HEK293 (cell line): ENCODE measurements around the gene GSTT4.
A peak's percentile ranks its signal among the peaks of the same experiment; 100 is the strongest.
"Not testable (repeated sequence)": the region's sequence is repeated elsewhere in the genome, so short reads cannot be mapped to it uniquely, and the experiment has no call there.

Experiments
- CTCF ChIA-PET: fragments of 350-600 bp; formaldehyde crosslinking; extraction: SDS; loops from one replicate; lab custom pipeline; 2021; ENCODE audit warnings: antibody characterized with exemption; lab: Yijun Ruan, JAX
- POLR2A ChIA-PET: fragments of 300-600 bp; formaldehyde crosslinking; extraction: SDS; loops from one replicate; lab custom pipeline; 2020; ENCODE audit warnings: antibody characterized with exemption, inconsistent platforms; lab: Yijun Ruan, JAX
- H3K27ac ChIP-seq: fragments of 200-500 bp; sonication (Bioruptor generic); 2 replicates; pipeline ENCODE4 v1.5.1; 2014; ENCODE audit warnings: low read depth, low read length, control low read depth, inconsistent platforms; ENCODE audit errors: extremely low read depth
- H3K36me3 ChIP-seq, 2 experiments: fragments of 200-500 bp in 1 of 2; sonication (Bioruptor generic) in 1 of 2; 1 replicate in 1 of 2; 2 replicates in 1 of 2; pipeline ENCODE4 v1.5.1; 2014 to 2017; ENCODE audit warnings: inconsistent platforms in 2 of 2, low read length in 2 of 2; ENCODE audit not compliant: control insufficient read depth in 2 of 2, insufficient read depth in 1 of 2
- H3K4me1 ChIP-seq: fragments of 200-500 bp; sonication (Bioruptor generic); 2 replicates; pipeline ENCODE4 v1.5.1; 2014; ENCODE audit warnings: mild to moderate bottlenecking, low read length, inconsistent platforms; ENCODE audit not compliant: control insufficient read depth, insufficient read depth
- H3K4me3 ChIP-seq: 2 replicates; pipeline ENCODE4 v1.5.1; 2011; ENCODE audit warnings: low read depth, mild to moderate bottlenecking, control low read depth, low read length, moderate library complexity
- H3K9me3 ChIP-seq: fragments of 200-500 bp; sonication (Bioruptor generic); 2 replicates; pipeline ENCODE4 v1.5.1; 2014; ENCODE audit warnings: low read depth, low read length, inconsistent platforms; ENCODE audit not compliant: control insufficient read depth, insufficient read depth
- CTCF ChIP-seq: fragments of 450-650 bp; formaldehyde crosslinking; IDR thresholded peaks from 2 replicates; pipeline ENCODE4 v1.5.1; 2016; ENCODE audit warnings: missing biosample characterization, missing genetic modification characterization
- EGR2 ChIP-seq: fragments of 450-650 bp; formaldehyde crosslinking; IDR thresholded peaks from 2 replicates; pipeline ENCODE4 v1.5.1; 2016; ENCODE audit warnings: low read depth, missing biosample characterization, missing genetic modification characterization
- GLIS1 ChIP-seq: fragments of 450-650 bp; formaldehyde crosslinking; IDR thresholded peaks from 2 replicates; pipeline ENCODE4 v1.5.1; 2016; ENCODE audit warnings: missing biosample characterization, missing genetic modification characterization
- HOXC10 ChIP-seq: sonication (generic); formaldehyde crosslinking; IDR thresholded peaks from 2 replicates; pipeline ENCODE4 v1.8.1; 2023; ENCODE audit warnings: mild to moderate bottlenecking, missing genetic modification reagents
- OSR2 ChIP-seq: fragments of 450-650 bp; formaldehyde crosslinking; IDR thresholded peaks from 2 replicates; pipeline ENCODE4 v1.5.1; 2016; ENCODE audit warnings: missing biosample characterization, missing genetic modification characterization
- SCRT1 ChIP-seq: fragments of 450-650 bp; formaldehyde crosslinking; IDR thresholded peaks from 2 replicates; pipeline ENCODE4 v1.5.1; 2016; ENCODE audit warnings: missing biosample characterization, missing genetic modification characterization, borderline replicate concordance
- SCRT2 ChIP-seq: fragments of 450-650 bp; formaldehyde crosslinking; IDR thresholded peaks from 2 replicates; pipeline ENCODE4 v1.5.1; 2016; ENCODE audit warnings: missing biosample characterization, missing genetic modification characterization
- TCF7L2 ChIP-seq: IDR thresholded peaks from 2 replicates; pipeline ENCODE4 v1.6.1; 2011; ENCODE audit warnings: low read depth, mild to moderate bottlenecking, inconsistent platforms, low read length, moderate library complexity, borderline replicate concordance
- YY1 ChIP-seq: fragments of 450-650 bp; formaldehyde crosslinking; IDR thresholded peaks from 2 replicates; pipeline ENCODE4 v1.5.1; 2018; ENCODE audit warnings: missing biosample characterization, missing genetic modification characterization
- ZBTB17 ChIP-seq: fragments of 450-650 bp; formaldehyde crosslinking; IDR thresholded peaks from 2 replicates; pipeline ENCODE4 v1.5.1; 2016; ENCODE audit warnings: missing biosample characterization, missing genetic modification characterization
- ZBTB44 ChIP-seq: fragments of 450-650 bp; IDR thresholded peaks from 2 replicates; pipeline ENCODE4 v1.5.1; 2018; ENCODE audit warnings: missing biosample characterization, mild to moderate bottlenecking, missing genetic modification characterization
- ZFHX2 ChIP-seq: fragments of 450-650 bp; formaldehyde crosslinking; conservative IDR thresholded peaks from 2 replicates; pipeline ENCODE4 v1.5.1; 2016; ENCODE audit warnings: missing biosample characterization, missing genetic modification characterization
- ZNF114 ChIP-seq: fragments of 450-650 bp; formaldehyde crosslinking; IDR thresholded peaks from 2 replicates; pipeline ENCODE4 v1.5.0; 2017; ENCODE audit warnings: missing biosample characterization, missing genetic modification characterization
- ZNF148 ChIP-seq: fragments of 450-650 bp; formaldehyde crosslinking; IDR thresholded peaks from 2 replicates; pipeline ENCODE4 v1.5.0; 2017; ENCODE audit warnings: missing biosample characterization, missing genetic modification characterization, borderline replicate concordance
- ZNF174 ChIP-seq: fragments of 450-650 bp; formaldehyde crosslinking; IDR thresholded peaks from 2 replicates; pipeline ENCODE4 v1.5.0; 2017; ENCODE audit warnings: missing biosample characterization, mild to moderate bottlenecking, missing genetic modification characterization
- ZNF266 ChIP-seq: fragments of 450-650 bp; formaldehyde crosslinking; IDR thresholded peaks from 2 replicates; pipeline ENCODE4 v1.5.1; 2016; ENCODE audit warnings: missing biosample characterization, missing genetic modification characterization, low read depth
- ZNF280D ChIP-seq: fragments of 450-650 bp; formaldehyde crosslinking; IDR thresholded peaks from 2 replicates; pipeline ENCODE4 v1.5.1; 2016; ENCODE audit warnings: missing biosample characterization, missing genetic modification characterization
- ZNF341 ChIP-seq: fragments of 450-650 bp; formaldehyde crosslinking; IDR thresholded peaks from 2 replicates; pipeline ENCODE4; 2016; ENCODE audit warnings: low read depth, missing biosample characterization, missing genetic modification characterization
- ZNF510 ChIP-seq: fragments of 450-650 bp; formaldehyde crosslinking; IDR thresholded peaks from 2 replicates; pipeline ENCODE4 v1.5.1; 2018; ENCODE audit warnings: mild to moderate bottlenecking, missing genetic modification characterization, missing biosample characterization; ENCODE audit not compliant: insufficient replicate concordance

GSTT4 gene

GRCh38 chr22:23971927-23972326, 33.3 kb downstream of the GSTT4 start:
- POLR2A ChIA-PET, result interaction anchor here (1.1 kb wide), 1 partner anchor 78 kb away, joined by 7 read pairs; the partner anchor contains the start of gene MIF
- CTCF ChIA-PET, H3K4me1 ChIP-seq, H3K27ac ChIP-seq, H3K4me3 ChIP-seq, H3K9me3 ChIP-seq: not testable (repeated sequence)
- TF ChIP-seq ZNF341 (tag by site-specific recombination), result peak; percentile 40; the same call in 1 of the 2 replicates
- TF ChIP-seq SCRT1 (tag by site-specific recombination), result peak; percentile 54; the same call in 1 of the 2 replicates
- peak; percentile 52; the same call in 1 of the 2 replicates for TF ChIP-seq SCRT2 (tag by site-specific recombination)
- peaks cover 0 to 33% of the 10 kb centered on the region in 2 experiments; a peak in 2 of 3 replicates for H3K36me3 ChIP-seq

GRCh38 chr22:23970816-23971486, 34.3 kb downstream of the GSTT4 start:
- H3K27ac ChIP-seq, result peak overlapping the region; percentile 29; the same call in 1 of the 2 replicates
- H3K36me3 ChIP-seq, result peaks cover 0 to 33% of the 10 kb centered on the region in 2 experiments; a peak in 2 of 3 replicates
- no peak overlapping the region for H3K4me3 ChIP-seq
- ChIA-PET CTCF (interaction anchor here (1.0 kb wide), 1 partner anchor 121 kb away, joined by 3 read pairs; no protein-coding TSS in a partner anchor), POLR2A (interaction anchor here (0.5 to 1.1 kb wide), 3 partner anchors 75 to 184 kb away, joined by 3 to 7 read pairs (median 3); partner anchors contain the start of gene MIF)
- no peaks in the 10 kb centered on the region for H3K9me3 ChIP-seq
- no peak for TF ChIP-seq ZFHX2 (tag by site-specific recombination)
- no peak for TF ChIP-seq HOXC10 (CRISPR knock-in tag)
- peak; percentile 56 for TF ChIP-seq ZBTB17 (tag by site-specific recombination)
- no peak for TF ChIP-seq CTCF
- H3K4me1 ChIP-seq, result no peaks in the 10 kb centered on the region

GRCh38 chr22:23970201-23970641, 35.0 kb downstream of the GSTT4 start:
- H3K4me1 ChIP-seq, result no peaks in the 10 kb centered on the region
- ChIA-PET CTCF (no interaction called here), POLR2A (interaction anchor here (1.1 kb wide), 1 partner anchor 74 kb away, joined by 3 read pairs; no protein-coding TSS in a partner anchor)
- no peaks in the 10 kb centered on the region for H3K9me3 ChIP-seq
- no peak overlapping the region for H3K4me3 ChIP-seq
- peaks cover 0 to 33% of the 10 kb centered on the region in 2 experiments; a peak in 2 of 3 replicates for H3K36me3 ChIP-seq
- no peak overlapping the region for H3K27ac ChIP-seq
- no peak for TF ChIP-seq OSR2
- TF ChIP-seq ZNF114 (tag by site-specific recombination), result no peak
- no peak for TF ChIP-seq GLIS1 (tag by site-specific recombination)
- TF ChIP-seq ZNF280D, result no peak
- TF ChIP-seq EGR2 (tag by site-specific recombination), result peak; percentile 64
- TF ChIP-seq ZNF510, result no peak
- TF ChIP-seq TCF7L2, result no peak
- no peak for TF ChIP-seq ZNF174 (tag by site-specific recombination)
- no peak for TF ChIP-seq ZBTB44 (tag by site-specific recombination)
- no peak for TF ChIP-seq YY1 (tag by site-specific recombination)
- TF ChIP-seq ZNF148 (tag by site-specific recombination), result 0 out of 2 replicates have a peak, but pooled peaks have one; percentile 58
- no peak for TF ChIP-seq ZNF266 (tag by site-specific recombination)
